Duodenal mucosa (tissue), 2 donors: ENCODE measurements around the gene MYEOV.

Experiments
- H3K27ac ChIP-seq: one replicate; pipeline ENCODE4 v1.7.0; 2013; ENCODE audit warnings: low read depth, low read length
- H3K27me3 ChIP-seq, 2 donors: one replicate each; pipeline ENCODE4 v1.7.0; 2013; ENCODE audit warnings: low read length in 2 of 2, control low read depth in 1 of 2; ENCODE audit not compliant: insufficient read depth in 2 of 2, control insufficient read depth in 1 of 2
- H3K36me3 ChIP-seq, 2 donors: one replicate each; pipeline ENCODE4 v1.7.0; 2013; ENCODE audit warnings: low read length in 2 of 2, control low read depth in 1 of 2; ENCODE audit not compliant: insufficient read depth in 2 of 2, control insufficient read depth in 1 of 2
- H3K4me1 ChIP-seq, 2 donors: one replicate each; pipeline ENCODE4 v1.7.0; 2013; ENCODE audit warnings: low read length in 2 of 2, control low read depth in 1 of 2; ENCODE audit not compliant: insufficient read depth in 2 of 2, control insufficient read depth in 1 of 2
- H3K4me3 ChIP-seq, 2 donors: one replicate each; pipeline ENCODE4 v1.7.0; 2013; ENCODE audit warnings: low read length in 2 of 2, low read depth in 1 of 2
- H3K9ac ChIP-seq, 2 donors: one replicate each; pipeline ENCODE4 v1.7.0; 2013; ENCODE audit warnings: low read length in 2 of 2, low read depth in 1 of 2
- H3K9me3 ChIP-seq, 2 donors: one replicate each; pipeline ENCODE4 v1.7.0; 2013; ENCODE audit warnings: low read length in 2 of 2, control low read depth in 1 of 2; ENCODE audit not compliant: control insufficient read depth in 1 of 2

The MYEOV gene

GRCh38 chr11:69275178-69275577, 18.8 kb upstream of the MYEOV start:
- H3K4me3 ChIP-seq: no peak overlapping the region
- no peaks in the 10 kb centered on the region for H3K9me3 ChIP-seq
- no peak overlapping the region for H3K9ac ChIP-seq
- no peaks in the 10 kb centered on the region for H3K36me3 ChIP-seq
- H3K4me1 ChIP-seq: peaks cover 27 to 30% of the 10 kb centered on the region in 2 donors
- H3K27ac ChIP-seq: no peak overlapping the region
- H3K27me3 ChIP-seq: no peaks in the 10 kb centered on the region

GRCh38 chr11:69276165-69276564, 17.8 kb upstream of the MYEOV start:
- no peaks in the 10 kb centered on the region for H3K27me3 ChIP-seq
- H3K4me3 ChIP-seq: no peak overlapping the region
- H3K9ac ChIP-seq: no peak overlapping the region
- no peaks in the 10 kb centered on the region for H3K36me3 ChIP-seq
- no peaks in the 10 kb centered on the region for H3K9me3 ChIP-seq
- no peak overlapping the region for H3K27ac ChIP-seq
- peaks cover 37% of the 10 kb centered on the region in 2 donors for H3K4me1 ChIP-seq

GRCh38 chr11:69277074-69277809, 16.7 kb upstream of the MYEOV start:
- H3K4me1 ChIP-seq: peaks cover 38 to 44% of the 10 kb centered on the region in 2 donors

GRCh38 chr11:69278091-69278867, 15.7 kb upstream of the MYEOV start:
- Histone ChIP-seq H3K9ac (peak overlapping the region; percentile 18 to 27), H3K9me3 (no peaks in the 10 kb centered on the region), H3K4me3 (no peak overlapping the region), H3K27ac (no peak overlapping the region), H3K4me1 (peaks cover 38 to 44% of the 10 kb centered on the region in 2 donors), H3K36me3 (no peaks in the 10 kb centered on the region), H3K27me3 (no peaks in the 10 kb centered on the region)

More at GRCh38 chr11:69277074-69277809, 16.7 kb upstream of the MYEOV start:
- Histone ChIP-seq H3K4me3 (no peak overlapping the region), H3K9me3 (no peaks in the 10 kb centered on the region), H3K9ac (no peak overlapping the region), H3K27me3 (no peaks in the 10 kb centered on the region), H3K36me3 (no peaks in the 10 kb centered on the region), H3K27ac (no peak overlapping the region)

GRCh38 chr11:69280451-69280850, 13.5 kb upstream of the MYEOV start:
- no peaks in the 10 kb centered on the region for H3K27me3 ChIP-seq
- no peak overlapping the region for H3K27ac ChIP-seq
- no peaks in the 10 kb centered on the region for H3K9me3 ChIP-seq
- no peak overlapping the region for H3K9ac ChIP-seq
- H3K4me1 ChIP-seq: peaks cover 30 to 38% of the 10 kb centered on the region in 2 donors
- no peak overlapping the region for H3K4me3 ChIP-seq
- H3K36me3 ChIP-seq: no peaks in the 10 kb centered on the region

GRCh38 chr11:69280994-69281393, 13.0 kb upstream of the MYEOV start:
- Histone ChIP-seq H3K27ac (no peak overlapping the region), H3K27me3 (no peaks in the 10 kb centered on the region), H3K4me1 (peaks cover 30 to 38% of the 10 kb centered on the region in 2 donors), H3K4me3 (no peak overlapping the region), H3K36me3 (no peaks in the 10 kb centered on the region), H3K9me3 (no peaks in the 10 kb centered on the region), H3K9ac (no peak overlapping the region)

- Histone ChIP-seq H3K4me3 (no peak overlapping the region), H3K9ac (no peak overlapping the region), H3K4me1 (peaks cover 21 to 22% of the 10 kb centered on the region in 2 donors), H3K27ac (no peak overlapping the region), H3K9me3 (no peaks in the 10 kb centered on the region), H3K36me3 (no peaks in the 10 kb centered on the region), H3K27me3 (no peaks in the 10 kb centered on the region)
Measured at GRCh38 chr11:69283446-69283845, 10.5 kb upstream of the MYEOV start.

GRCh38 chr11:69284081-69284511, 9.9 kb upstream of the MYEOV start:
- Histone ChIP-seq H3K36me3 (no peaks in the 10 kb centered on the region), H3K27ac (no peak overlapping the region), H3K27me3 (no peaks in the 10 kb centered on the region), H3K9ac (no peak overlapping the region), H3K4me1 (peaks cover 23 to 25% of the 10 kb centered on the region in 2 donors), H3K4me3 (no peak overlapping the region), H3K9me3 (no peaks in the 10 kb centered on the region)

- Histone ChIP-seq H3K9ac (no peak overlapping the region), H3K4me1 (peaks cover 26 to 33% of the 10 kb centered on the region in 2 donors), H3K4me3 (no peak overlapping the region), H3K36me3 (no peaks in the 10 kb centered on the region), H3K27ac (no peak overlapping the region), H3K9me3 (no peaks in the 10 kb centered on the region), H3K27me3 (no peaks in the 10 kb centered on the region)
Measured at GRCh38 chr11:69285091-69285490, 8.9 kb upstream of the MYEOV start.

- no peaks in the 10 kb centered on the region for H3K27me3 ChIP-seq
- H3K27ac ChIP-seq: no peak overlapping the region
- no peak overlapping the region for H3K4me3 ChIP-seq
- H3K9me3 ChIP-seq: no peaks in the 10 kb centered on the region
- no peaks in the 10 kb centered on the region for H3K36me3 ChIP-seq
- H3K9ac ChIP-seq: no peak overlapping the region
- H3K4me1 ChIP-seq: peaks cover 26 to 36% of the 10 kb centered on the region in 2 donors
Measured at GRCh38 chr11:69285766-69286165, 8.2 kb upstream of the MYEOV start.
